ENCODE measurements around the gene C1orf210. TPM values are rescaled to one million over a fixed set of nuclear protein-coding genes. Genes with fewer than 3 reads are reported as not detected.

C1orf210 gene
- total RNA-seq, 1 donor from 2014 or later, result 2.2 TPM

GRCh38 chr1:43304771-43305300 lies 19.5 kb upstream of the C1orf210 start:
- Histone ChIP-seq H3K27me3 (no peaks in the 10 kb centered on the region), H3K27ac (no peak overlapping the region), H3K36me3 (no peaks in the 10 kb centered on the region), H3K9me3 (no peaks in the 10 kb centered on the region), H3K4me3 (no peak overlapping the region), H3K4me1 (no peaks in the 10 kb centered on the region)
- intact Hi-C loops (cut with DNase I), result no loop called here
- no peak for DNase-seq (ENCODE audit: extremely low spot score in 2 of 2)
- TF ChIP-seq POLR2AphosphoS5 (IDR thresholded peaks at IDR 0.05; ENCODE audit: insufficient read depth in 1 of 2, low read depth in 1 of 2) (no peak), CTCF (IDR thresholded peaks at IDR 0.05) (no peak)

- Histone ChIP-seq H3K27me3 (no peaks in the 10 kb centered on the region), H3K4me1 (no peaks in the 10 kb centered on the region), H3K4me3 (no peak overlapping the region), H3K27ac (no peak overlapping the region), H3K9me3 (no peaks in the 10 kb centered on the region), H3K36me3 (no peaks in the 10 kb centered on the region)
- intact Hi-C loops (cut with DNase I), result no loop called here
- DNase-seq (ENCODE audit: extremely low spot score in 2 of 2), result no peak
- no peak for TF ChIP-seq POLR2AphosphoS5 (IDR thresholded peaks at IDR 0.05; ENCODE audit: insufficient read depth in 1 of 2, low read depth in 1 of 2)
- TF ChIP-seq CTCF (IDR thresholded peaks at IDR 0.05), result no peak
- TF ChIP-seq POLR2A (IDR thresholded peaks at IDR 0.05), result no peak
Observed at GRCh38 chr1:43304314-43304681, 18.9 kb upstream of the C1orf210 start.

GRCh38 chr1:43303471-43304313 lies 18.3 kb upstream of the C1orf210 start:
- intact Hi-C loops (cut with DNase I), result no loop called here
- no peak overlapping the region for H3K27ac ChIP-seq

GRCh38 chr1:43302721-43303470 lies 17.5 kb upstream of the C1orf210 start:
- H3K4me1 ChIP-seq, result no peaks in the 10 kb centered on the region
- peak overlapping the region; percentile 13 for H3K27ac ChIP-seq
- H3K4me3 ChIP-seq, result peak overlapping the region in 1 of 2 donors; percentile 8
- H3K9me3 ChIP-seq, result no peaks in the 10 kb centered on the region
- H3K36me3 ChIP-seq, result no peaks in the 10 kb centered on the region
- DNase-seq (ENCODE audit: extremely low spot score in 2 of 2), result no peak
- no peak for TF ChIP-seq CTCF (IDR thresholded peaks at IDR 0.05)
- TF ChIP-seq POLR2AphosphoS5 (IDR thresholded peaks at IDR 0.05; ENCODE audit: insufficient read depth in 1 of 2, low read depth in 1 of 2), result no peak
- no peak for TF ChIP-seq POLR2A (IDR thresholded peaks at IDR 0.05)
- intact Hi-C loops (cut with DNase I), result no loop called here
- H3K27me3 ChIP-seq, result no peaks in the 10 kb centered on the region

More at GRCh38 chr1:43303471-43304313, 18.3 kb upstream of the C1orf210 start:
- no peak for DNase-seq (ENCODE audit: extremely low spot score in 2 of 2)
- H3K4me1 ChIP-seq, result no peaks in the 10 kb centered on the region
- no peak for TF ChIP-seq POLR2AphosphoS5 (IDR thresholded peaks at IDR 0.05; ENCODE audit: insufficient read depth in 1 of 2, low read depth in 1 of 2)
- TF ChIP-seq POLR2A (IDR thresholded peaks at IDR 0.05), result no peak
- TF ChIP-seq CTCF (IDR thresholded peaks at IDR 0.05), result no peak
- H3K9me3 ChIP-seq, result no peaks in the 10 kb centered on the region
- no peaks in the 10 kb centered on the region for H3K36me3 ChIP-seq
- H3K4me3 ChIP-seq, result no peak overlapping the region
- no peaks in the 10 kb centered on the region for H3K27me3 ChIP-seq
